Calu3 (cell line): ENCODE data around the gene BCL11A. TPM values are rescaled to one million over a fixed set of nuclear protein-coding genes. Genes with fewer than 3 reads are reported as not detected.

ENCODE experiments used
- BruUV-seq: library from RNA; stranded (reverse); fragments of 400-500 nt; replicated peaks from 2 replicates; lab custom pipeline; 2021; lab: Mats Ljungman, UMichigan
- CTCF ChIA-PET: fragments of 300-600 bp; sonication (Branson Sonifier 250); formaldehyde crosslinking; loops from one replicate; lab custom pipeline; 2022; ENCODE audit warnings: antibody characterized with exemption; lab: Charles Lee
- DNase-seq: peaks from one replicate; pipeline ENCODE4 v3.0.0; 2022
- H3K27ac Mint-ChIP-seq: one replicate; pipeline ENCODE4 v1.8.0; 2022; ENCODE audit warnings: mixed read lengths; ENCODE audit not compliant: unreplicated experiment
- H3K27me3 Mint-ChIP-seq: one replicate; pipeline ENCODE4 v1.8.0; 2022; ENCODE audit warnings: mixed read lengths; ENCODE audit not compliant: unreplicated experiment
- H3K36me3 Mint-ChIP-seq: one replicate; pipeline ENCODE4 v1.8.0; 2022; ENCODE audit warnings: mild to moderate bottlenecking, moderate library complexity, mixed read lengths; ENCODE audit not compliant: insufficient read depth, unreplicated experiment
- H3K4me1 Mint-ChIP-seq: one replicate; pipeline ENCODE4 v1.8.0; 2022; ENCODE audit warnings: mild to moderate bottlenecking, low read depth, mixed read lengths; ENCODE audit not compliant: unreplicated experiment
- H3K4me3 Mint-ChIP-seq: one replicate; pipeline ENCODE4 v1.8.0; 2022; ENCODE audit warnings: mild to moderate bottlenecking, low read depth, moderate library complexity, mixed read lengths; ENCODE audit not compliant: unreplicated experiment
- H3K9me3 Mint-ChIP-seq: one replicate; pipeline ENCODE4 v1.8.0; 2022; ENCODE audit warnings: low read depth, mixed read lengths; ENCODE audit not compliant: unreplicated experiment
- intact Hi-C: fragments of 100-400 bp; cut with micrococcal nuclease; formaldehyde crosslinking; loops from one replicate; pipeline ENCODE4 v1.10.0; 2022; ENCODE audit not compliant: unreplicated experiment
- total RNA-seq: library from RNA; stranded (reverse); gene quantifications from 2 replicates; pipeline ENCODE4 v1.2.3, GENCODE V29; 2022
- TF ChIP-seq, protein P1 (sequence below): fragments of 200-600 bp; IDR thresholded peaks from one replicate; pipeline ENCODE4 v1.8.0; 2022; ENCODE audit warnings: antibody characterized with exemption; ENCODE audit not compliant: unreplicated experiment

BCL11A gene
- total RNA-seq, 1 experiment from 2014 or later = 8.5 TPM

DNA sequence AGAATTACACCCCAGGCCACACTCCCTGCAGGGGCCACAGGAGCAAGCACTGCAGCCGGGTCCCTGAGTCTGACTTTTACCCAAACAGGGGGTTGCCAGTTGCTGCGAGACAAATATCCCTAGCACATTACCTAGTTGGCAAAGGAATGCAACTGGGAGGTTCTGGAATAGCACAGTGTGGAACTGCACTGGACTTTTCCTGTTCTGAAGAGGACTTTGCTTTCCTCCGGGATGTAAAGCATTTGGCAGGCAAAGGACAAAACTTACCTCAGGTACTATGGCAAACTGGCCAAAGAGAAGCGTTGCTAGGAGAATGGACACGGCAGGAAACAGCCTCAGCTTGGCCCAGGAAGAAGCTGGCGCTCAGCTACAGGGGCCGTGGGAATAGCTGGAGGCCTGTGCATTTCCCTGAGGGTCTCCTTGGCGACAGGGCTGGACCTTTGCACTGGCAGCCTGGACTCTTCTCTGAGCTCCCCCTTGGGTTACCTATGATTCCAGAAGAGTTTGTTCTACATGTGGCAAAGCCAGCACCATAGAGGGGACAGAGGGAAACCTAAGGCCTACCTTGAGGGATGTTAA is 45.0 kb downstream of the BCL11A start:
- H3K27me3 Mint-ChIP-seq = peaks cover 69% of the 10 kb centered on the region
- H3K4me1 Mint-ChIP-seq = peaks cover 13% of the 10 kb centered on the region
- H3K9me3 Mint-ChIP-seq = no peaks in the 10 kb centered on the region
- H3K36me3 Mint-ChIP-seq = no peaks in the 10 kb centered on the region
- no peak overlapping the region for H3K27ac Mint-ChIP-seq
- BruUV-seq = no TSS peak
- no peak overlapping the region for H3K4me3 Mint-ChIP-seq
- DNase-seq = no peak
- CTCF ChIA-PET = no interaction called here
- TF ChIP-seq, protein P1, sequence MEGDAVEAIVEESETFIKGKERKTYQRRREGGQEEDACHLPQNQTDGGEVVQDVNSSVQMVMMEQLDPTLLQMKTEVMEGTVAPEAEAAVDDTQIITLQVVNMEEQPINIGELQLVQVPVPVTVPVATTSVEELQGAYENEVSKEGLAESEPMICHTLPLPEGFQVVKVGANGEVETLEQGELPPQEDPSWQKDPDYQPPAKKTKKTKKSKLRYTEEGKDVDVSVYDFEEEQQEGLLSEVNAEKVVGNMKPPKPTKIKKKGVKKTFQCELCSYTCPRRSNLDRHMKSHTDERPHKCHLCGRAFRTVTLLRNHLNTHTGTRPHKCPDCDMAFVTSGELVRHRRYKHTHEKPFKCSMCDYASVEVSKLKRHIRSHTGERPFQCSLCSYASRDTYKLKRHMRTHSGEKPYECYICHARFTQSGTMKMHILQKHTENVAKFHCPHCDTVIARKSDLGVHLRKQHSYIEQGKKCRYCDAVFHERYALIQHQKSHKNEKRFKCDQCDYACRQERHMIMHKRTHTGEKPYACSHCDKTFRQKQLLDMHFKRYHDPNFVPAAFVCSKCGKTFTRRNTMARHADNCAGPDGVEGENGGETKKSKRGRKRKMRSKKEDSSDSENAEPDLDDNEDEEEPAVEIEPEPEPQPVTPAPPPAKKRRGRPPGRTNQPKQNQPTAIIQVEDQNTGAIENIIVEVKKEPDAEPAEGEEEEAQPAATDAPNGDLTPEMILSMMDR = no peak
- intact Hi-C loops = no loop called here

DNA sequence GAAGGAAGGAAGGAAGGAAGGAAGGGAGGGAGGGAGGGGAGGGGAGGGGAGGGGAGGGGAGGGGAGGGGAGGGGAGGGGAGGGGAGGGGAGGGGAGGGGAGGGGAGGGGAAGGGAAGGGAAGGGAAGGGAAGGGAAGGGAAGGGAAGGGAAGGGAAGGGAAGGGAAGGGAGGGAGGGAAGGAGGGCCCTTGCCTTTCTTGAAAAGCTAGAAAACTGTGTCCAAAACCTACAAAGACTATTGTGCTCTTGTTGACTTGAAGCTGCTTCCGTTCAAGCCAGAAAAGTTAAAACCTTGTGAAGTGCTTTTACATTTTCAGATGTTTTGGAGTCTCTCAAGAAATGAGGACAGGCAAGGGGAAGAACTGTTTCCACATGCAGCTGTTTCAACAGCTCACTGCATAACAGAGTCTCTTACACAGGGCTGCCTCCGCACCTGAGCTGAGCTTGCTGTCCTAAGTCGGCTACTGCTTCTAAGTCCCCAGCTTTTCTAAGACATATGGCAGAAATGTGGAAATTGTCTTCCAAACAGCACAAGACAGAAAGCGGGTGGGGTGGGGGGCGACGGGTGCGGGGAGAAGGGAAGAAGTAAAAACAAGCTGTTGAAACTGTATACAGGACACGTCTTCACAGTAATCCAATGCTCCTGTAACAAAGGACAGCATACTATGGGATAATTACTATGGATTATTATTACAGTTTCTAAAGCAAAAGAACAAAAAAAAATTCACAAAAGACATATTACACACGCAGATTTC is 46.1 kb downstream of the BCL11A start:
- Mint-ChIP-seq H3K27me3 (peaks cover 71% of the 10 kb centered on the region), H3K9me3 (no peaks in the 10 kb centered on the region), H3K27ac (no peak overlapping the region), H3K4me1 (peaks cover 3% of the 10 kb centered on the region), H3K4me3 (no peak overlapping the region), H3K36me3 (no peaks in the 10 kb centered on the region)
- no TSS peak for BruUV-seq
- TF ChIP-seq, protein P1 = no peak
- CTCF ChIA-PET = no interaction called here
- intact Hi-C loops = no loop called here
- no peak for DNase-seq

DNA sequence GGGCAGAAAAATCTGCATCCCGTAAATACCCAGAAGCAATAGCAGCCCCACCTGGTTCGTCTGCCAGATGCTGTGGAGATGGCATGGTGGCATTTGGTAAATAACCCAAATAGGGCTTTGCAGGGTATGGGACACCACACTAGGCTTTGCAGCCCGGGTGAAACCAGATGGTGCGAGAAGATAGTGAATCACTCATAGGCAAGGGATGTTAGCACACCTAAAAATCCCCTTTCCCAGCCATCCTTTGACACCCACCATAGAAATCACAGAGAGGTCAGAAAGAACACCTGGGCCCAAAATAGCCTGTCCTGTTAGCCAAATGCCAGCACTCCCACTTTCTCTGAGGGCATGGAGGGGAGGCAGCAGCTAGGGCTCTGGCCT is 47.6 kb downstream of the BCL11A start:
- H3K27me3 Mint-ChIP-seq = peaks cover 64% of the 10 kb centered on the region
- DNase-seq = no peak
- TF ChIP-seq, protein P1 = no peak
- no peaks in the 10 kb centered on the region for H3K9me3 Mint-ChIP-seq
- intact Hi-C loops = no loop called here
- H3K27ac Mint-ChIP-seq = no peak overlapping the region
- no TSS peak for BruUV-seq
- H3K4me1 Mint-ChIP-seq = no peaks in the 10 kb centered on the region
- H3K4me3 Mint-ChIP-seq = no peak overlapping the region
- H3K36me3 Mint-ChIP-seq = no peaks in the 10 kb centered on the region
- CTCF ChIA-PET = no interaction called here

DNA sequence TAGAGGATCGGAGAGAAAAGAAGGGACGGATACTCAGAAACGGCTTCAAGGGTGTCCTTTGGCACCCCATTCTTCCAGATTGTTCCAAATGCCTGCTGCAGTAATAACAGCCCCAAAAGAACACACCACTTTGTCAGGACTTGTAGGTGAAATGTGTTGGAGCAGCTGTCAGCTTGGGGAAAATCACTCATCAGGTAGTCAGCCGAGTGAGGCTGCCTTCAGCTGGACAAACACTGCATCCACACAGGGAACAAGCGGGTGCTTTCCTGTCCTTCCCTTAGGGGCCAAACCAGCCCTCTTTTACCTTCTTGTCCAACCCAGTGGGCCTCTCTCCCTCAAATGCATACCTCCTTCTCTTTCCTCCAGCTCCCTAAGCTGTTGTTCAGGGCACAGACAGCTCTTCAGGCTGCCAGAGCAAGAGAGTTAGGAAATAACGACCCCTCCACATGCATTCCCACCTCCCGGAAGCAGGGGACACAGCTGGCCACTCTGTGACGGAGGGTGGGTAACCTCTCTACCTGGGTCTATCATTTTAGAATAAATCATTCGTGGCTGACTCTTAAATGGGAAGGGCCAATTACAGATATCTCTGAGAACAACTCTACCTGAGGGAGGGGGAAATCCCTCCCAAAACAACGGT is 48.1 kb downstream of the BCL11A start:
- Mint-ChIP-seq H3K27ac (no peak overlapping the region), H3K4me1 (no peaks in the 10 kb centered on the region), H3K36me3 (no peaks in the 10 kb centered on the region), H3K27me3 (peaks cover 58% of the 10 kb centered on the region), H3K9me3 (no peaks in the 10 kb centered on the region), H3K4me3 (no peak overlapping the region)
- intact Hi-C loops = no loop called here
- TF ChIP-seq, protein P1 = no peak
- CTCF ChIA-PET = no interaction called here
- no peak for DNase-seq
- no TSS peak for BruUV-seq
